ENCODE data around the gene TNS2. TPM values are rescaled to one million over a fixed set of nuclear protein-coding genes. Genes with fewer than 3 reads are reported as not detected.
A peak's percentile ranks its signal among the peaks of the same experiment; 100 is the strongest.

TNS2 gene
- total and polyA plus RNA-seq, 2 of the 13 experiments (the other 11 are each of a cell fraction or from before 2014, with no cell fraction given), result 8.9 to 20.4 TPM

DNA sequence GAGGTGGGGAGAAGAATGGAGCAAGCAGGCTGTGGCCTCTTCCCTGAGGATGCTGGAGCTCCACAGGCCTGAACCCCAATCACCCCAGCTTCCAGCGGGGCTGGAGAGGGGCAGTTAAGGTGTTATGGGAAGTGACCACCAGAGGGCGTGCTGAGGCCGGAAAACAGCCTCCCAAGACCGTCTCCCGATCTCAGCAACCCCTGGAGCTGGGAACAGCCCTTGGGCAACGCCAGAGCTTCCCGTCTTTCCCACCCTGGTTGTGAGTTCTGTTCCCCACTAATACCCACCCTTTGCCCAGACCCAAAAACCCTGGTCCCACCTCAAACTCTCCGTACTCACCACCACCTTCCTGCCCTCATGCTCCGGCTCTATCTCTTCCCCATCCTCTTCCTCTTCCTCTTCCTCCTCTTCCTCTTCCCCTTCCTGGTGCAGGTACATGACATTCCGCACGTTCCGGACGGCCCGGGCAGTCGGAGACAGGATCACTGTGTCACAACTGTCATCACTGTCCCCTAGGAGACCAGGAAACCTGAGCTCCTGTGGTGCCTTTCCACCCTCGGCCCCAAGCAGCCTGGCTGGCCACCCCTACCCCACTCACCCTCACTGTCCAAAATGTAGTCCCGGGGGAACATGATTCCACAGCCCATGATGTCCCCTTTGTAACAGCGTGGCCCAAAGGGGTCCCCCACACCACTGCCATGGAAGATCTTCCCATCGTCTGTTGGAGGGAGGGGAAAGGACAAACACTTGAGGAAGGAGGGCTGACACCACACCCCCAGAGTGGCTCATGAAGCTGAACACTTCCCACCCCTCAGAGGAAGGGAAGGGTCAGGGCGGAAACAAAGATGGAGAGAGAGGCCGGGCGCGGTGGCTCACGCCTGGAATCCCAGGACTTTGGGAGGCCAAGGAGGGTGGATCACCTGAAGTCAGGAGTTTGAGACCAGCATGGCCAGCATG, 16.4 kb downstream of the TNS2 start (continued):
- TF ChIP-seq FOSL1 (CRISPR knock-in tag; IDR thresholded peaks at IDR 0.05; ENCODE audit: borderline replicate concordance), result no peak
- TF ChIP-seq MEIS1 (CRISPR knock-in tag; IDR thresholded peaks at IDR 0.05; ENCODE audit: borderline replicate concordance), result no peak
- no peak for TF ChIP-seq RAD51 (IDR thresholded peaks at IDR 0.05; ENCODE audit: borderline replicate concordance)
- TF ChIP-seq PCBP1 (IDR thresholded peaks at IDR 0.05; ENCODE audit: borderline replicate concordance, low read depth, low read length), result 0 out of 2 replicates have a peak, but pooled peaks have one; percentile 54
- TF ChIP-seq NR2F2 (IDR thresholded peaks at IDR 0.05; ENCODE audit: borderline replicate concordance, low read depth), result no peak
- TF ChIP-seq MEIS2 (CRISPR knock-in tag; IDR thresholded peaks at IDR 0.05), result no peak
- TF ChIP-seq CEBPB (IDR thresholded peaks at IDR 0.05; ENCODE audit: borderline replicate concordance, low read depth, low read length), result no peak
- no peak for TF ChIP-seq ZNF441 (CRISPR knock-in tag; IDR thresholded peaks at IDR 0.05; ENCODE audit: borderline replicate concordance)
- TF ChIP-seq NR2C2 (CRISPR knock-in tag; IDR thresholded peaks at IDR 0.05; ENCODE audit: borderline replicate concordance), result no peak
- TF ChIP-seq, protein P1, sequence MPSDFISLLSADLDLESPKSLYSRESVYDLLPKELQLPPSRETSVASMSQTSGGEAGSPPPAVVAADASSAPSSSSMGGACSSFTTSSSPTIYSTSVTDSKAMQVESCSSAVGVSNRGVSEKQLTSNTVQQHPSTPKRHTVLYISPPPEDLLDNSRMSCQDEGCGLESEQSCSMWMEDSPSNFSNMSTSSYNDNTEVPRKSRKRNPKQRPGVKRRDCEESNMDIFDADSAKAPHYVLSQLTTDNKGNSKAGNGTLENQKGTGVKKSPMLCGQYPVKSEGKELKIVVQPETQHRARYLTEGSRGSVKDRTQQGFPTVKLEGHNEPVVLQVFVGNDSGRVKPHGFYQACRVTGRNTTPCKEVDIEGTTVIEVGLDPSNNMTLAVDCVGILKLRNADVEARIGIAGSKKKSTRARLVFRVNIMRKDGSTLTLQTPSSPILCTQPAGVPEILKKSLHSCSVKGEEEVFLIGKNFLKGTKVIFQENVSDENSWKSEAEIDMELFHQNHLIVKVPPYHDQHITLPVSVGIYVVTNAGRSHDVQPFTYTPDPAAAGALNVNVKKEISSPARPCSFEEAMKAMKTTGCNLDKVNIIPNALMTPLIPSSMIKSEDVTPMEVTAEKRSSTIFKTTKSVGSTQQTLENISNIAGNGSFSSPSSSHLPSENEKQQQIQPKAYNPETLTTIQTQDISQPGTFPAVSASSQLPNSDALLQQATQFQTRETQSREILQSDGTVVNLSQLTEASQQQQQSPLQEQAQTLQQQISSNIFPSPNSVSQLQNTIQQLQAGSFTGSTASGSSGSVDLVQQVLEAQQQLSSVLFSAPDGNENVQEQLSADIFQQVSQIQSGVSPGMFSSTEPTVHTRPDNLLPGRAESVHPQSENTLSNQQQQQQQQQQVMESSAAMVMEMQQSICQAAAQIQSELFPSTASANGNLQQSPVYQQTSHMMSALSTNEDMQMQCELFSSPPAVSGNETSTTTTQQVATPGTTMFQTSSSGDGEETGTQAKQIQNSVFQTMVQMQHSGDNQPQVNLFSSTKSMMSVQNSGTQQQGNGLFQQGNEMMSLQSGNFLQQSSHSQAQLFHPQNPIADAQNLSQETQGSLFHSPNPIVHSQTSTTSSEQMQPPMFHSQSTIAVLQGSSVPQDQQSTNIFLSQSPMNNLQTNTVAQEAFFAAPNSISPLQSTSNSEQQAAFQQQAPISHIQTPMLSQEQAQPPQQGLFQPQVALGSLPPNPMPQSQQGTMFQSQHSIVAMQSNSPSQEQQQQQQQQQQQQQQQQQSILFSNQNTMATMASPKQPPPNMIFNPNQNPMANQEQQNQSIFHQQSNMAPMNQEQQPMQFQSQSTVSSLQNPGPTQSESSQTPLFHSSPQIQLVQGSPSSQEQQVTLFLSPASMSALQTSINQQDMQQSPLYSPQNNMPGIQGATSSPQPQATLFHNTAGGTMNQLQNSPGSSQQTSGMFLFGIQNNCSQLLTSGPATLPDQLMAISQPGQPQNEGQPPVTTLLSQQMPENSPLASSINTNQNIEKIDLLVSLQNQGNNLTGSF (CRISPR knock-in tag; IDR thresholded peaks at IDR 0.05), result no peak
- TF ChIP-seq, protein P2, sequence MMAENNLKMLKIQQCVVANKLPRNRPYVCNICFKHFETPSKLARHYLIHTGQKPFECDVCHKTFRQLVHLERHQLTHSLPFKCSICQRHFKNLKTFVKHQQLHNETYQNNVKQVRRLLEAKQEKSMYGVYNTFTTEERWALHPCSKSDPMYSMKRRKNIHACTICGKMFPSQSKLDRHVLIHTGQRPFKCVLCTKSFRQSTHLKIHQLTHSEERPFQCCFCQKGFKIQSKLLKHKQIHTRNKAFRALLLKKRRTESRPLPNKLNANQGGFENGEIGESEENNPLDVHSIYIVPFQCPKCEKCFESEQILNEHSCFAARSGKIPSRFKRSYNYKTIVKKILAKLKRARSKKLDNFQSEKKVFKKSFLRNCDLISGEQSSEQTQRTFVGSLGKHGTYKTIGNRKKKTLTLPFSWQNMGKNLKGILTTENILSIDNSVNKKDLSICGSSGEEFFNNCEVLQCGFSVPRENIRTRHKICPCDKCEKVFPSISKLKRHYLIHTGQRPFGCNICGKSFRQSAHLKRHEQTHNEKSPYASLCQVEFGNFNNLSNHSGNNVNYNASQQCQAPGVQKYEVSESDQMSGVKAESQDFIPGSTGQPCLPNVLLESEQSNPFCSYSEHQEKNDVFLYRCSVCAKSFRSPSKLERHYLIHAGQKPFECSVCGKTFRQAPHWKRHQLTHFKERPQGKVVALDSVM (CRISPR knock-in tag; IDR thresholded peaks at IDR 0.05), result no peak
- no peak for TF ChIP-seq FOXO1 (CRISPR knock-in tag; IDR thresholded peaks at IDR 0.05)
- TF ChIP-seq, protein P3, sequence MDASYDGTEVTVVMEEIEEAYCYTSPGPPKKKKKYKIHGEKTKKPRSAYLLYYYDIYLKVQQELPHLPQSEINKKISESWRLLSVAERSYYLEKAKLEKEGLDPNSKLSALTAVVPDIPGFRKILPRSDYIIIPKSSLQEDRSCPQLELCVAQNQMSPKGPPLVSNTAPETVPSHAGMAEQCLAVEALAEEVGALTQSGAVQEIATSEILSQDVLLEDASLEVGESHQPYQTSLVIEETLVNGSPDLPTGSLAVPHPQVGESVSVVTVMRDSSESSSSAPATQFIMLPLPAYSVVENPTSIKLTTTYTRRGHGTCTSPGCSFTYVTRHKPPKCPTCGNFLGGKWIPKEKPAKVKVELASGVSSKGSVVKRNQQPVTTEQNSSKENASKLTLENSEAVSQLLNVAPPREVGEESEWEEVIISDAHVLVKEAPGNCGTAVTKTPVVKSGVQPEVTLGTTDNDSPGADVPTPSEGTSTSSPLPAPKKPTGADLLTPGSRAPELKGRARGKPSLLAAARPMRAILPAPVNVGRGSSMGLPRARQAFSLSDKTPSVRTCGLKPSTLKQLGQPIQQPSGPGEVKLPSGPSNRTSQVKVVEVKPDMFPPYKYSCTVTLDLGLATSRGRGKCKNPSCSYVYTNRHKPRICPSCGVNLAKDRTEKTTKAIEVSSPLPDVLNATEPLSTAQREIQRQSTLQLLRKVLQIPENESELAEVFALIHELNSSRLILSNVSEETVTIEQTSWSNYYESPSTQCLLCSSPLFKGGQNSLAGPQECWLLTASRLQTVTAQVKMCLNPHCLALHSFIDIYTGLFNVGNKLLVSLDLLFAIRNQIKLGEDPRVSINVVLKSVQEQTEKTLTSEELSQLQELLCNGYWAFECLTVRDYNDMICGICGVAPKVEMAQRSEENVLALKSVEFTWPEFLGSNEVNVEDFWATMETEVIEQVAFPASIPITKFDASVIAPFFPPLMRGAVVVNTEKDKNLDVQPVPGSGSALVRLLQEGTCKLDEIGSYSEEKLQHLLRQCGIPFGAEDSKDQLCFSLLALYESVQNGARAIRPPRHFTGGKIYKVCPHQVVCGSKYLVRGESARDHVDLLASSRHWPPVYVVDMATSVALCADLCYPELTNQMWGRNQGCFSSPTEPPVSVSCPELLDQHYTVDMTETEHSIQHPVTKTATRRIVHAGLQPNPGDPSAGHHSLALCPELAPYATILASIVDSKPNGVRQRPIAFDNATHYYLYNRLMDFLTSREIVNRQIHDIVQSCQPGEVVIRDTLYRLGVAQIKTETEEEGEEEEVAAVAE (CRISPR knock-in tag; IDR thresholded peaks at IDR 0.05; ENCODE audit: borderline replicate concordance), result no peak
- no peak for TF ChIP-seq ZNF879 (CRISPR knock-in tag; IDR thresholded peaks at IDR 0.05)

All from HepG2 (cell line).